ENCODE results near the gene ZNF787. TPM values are rescaled to one million over a fixed set of nuclear protein-coding genes. Genes with fewer than 3 reads are reported as not detected.
"Not testable (repeated sequence)": the region's sequence is repeated elsewhere in the genome, so short reads cannot be mapped to it uniquely, and the experiment has no call there.

ZNF787 gene
- total and polyA plus RNA-seq, 4 experiments from 2014 or later: 0.67 to 34.1 (median 16.3) TPM

- Mint-ChIP-seq H3K27ac (no peak overlapping the region), H3K4me3 (no peak overlapping the region), H3K36me3 (peaks cover 9 to 28% of the 10 kb centered on the region in 2 donors), H3K4me1 (peaks cover 0 to 6% (median 1%) of the 10 kb centered on the region in 4 donors), H3K9me3 (no peaks in the 10 kb centered on the region), H3K27me3 (no peaks in the 10 kb centered on the region)
- Histone ChIP-seq H3K27me3 (ENCODE audit: insufficient read depth, low read length) (no peaks in the 10 kb centered on the region), H3K4me1 (ENCODE audit: insufficient read depth, low read length) (no peaks in the 10 kb centered on the region), H3K36me3 (ENCODE audit: insufficient read depth, low read length) (peaks cover 17% of the 10 kb centered on the region), H3K4me3 (ENCODE audit: low read length in 2 of 2) (no peak overlapping the region), H3K9me3 (ENCODE audit: control insufficient read depth in 1 of 2, low read length in 2 of 2) (no peaks in the 10 kb centered on the region), H3K27ac (ENCODE audit: low read depth, low read length) (no peak overlapping the region)
- ChIA-PET POLR2A (ENCODE audit: partially characterized antibody) (no interaction called here), CTCF (ENCODE audit: partially characterized antibody) (no interaction called here)
- intact Hi-C loops (cut with micrococcal nuclease): no loop called here
- no peak for DNase-seq
Observed at GRCh38 chr19:56099638-56100539, 21.2 kb downstream of the ZNF787 start.

- Mint-ChIP-seq H3K27me3 (no peaks in the 10 kb centered on the region), H3K4me1 (peaks cover 0 to 3% (median 1%) of the 10 kb centered on the region in 4 donors), H3K36me3 (peaks cover 12 to 31% of the 10 kb centered on the region in 2 donors), H3K9me3 (no peaks in the 10 kb centered on the region), H3K27ac (no peak overlapping the region), H3K4me3 (no peak overlapping the region)
- Histone ChIP-seq H3K27me3 (ENCODE audit: insufficient read depth, low read length) (no peaks in the 10 kb centered on the region), H3K27ac (ENCODE audit: low read depth, low read length) (no peak overlapping the region), H3K9me3 (ENCODE audit: control insufficient read depth in 1 of 2, low read length in 2 of 2) (no peaks in the 10 kb centered on the region), H3K36me3 (ENCODE audit: insufficient read depth, low read length) (peaks cover 17% of the 10 kb centered on the region), H3K4me1 (ENCODE audit: insufficient read depth, low read length) (no peaks in the 10 kb centered on the region), H3K4me3 (ENCODE audit: low read length in 2 of 2) (no peak overlapping the region)
- CTCF ChIA-PET (ENCODE audit: partially characterized antibody): no interaction called here
- intact Hi-C loops (cut with micrococcal nuclease): no loop called here
- no peak for DNase-seq
- POLR2A ChIA-PET (ENCODE audit: partially characterized antibody): no interaction called here
Observed at GRCh38 chr19:56098731-56099568, 22.1 kb downstream of the ZNF787 start.

- H3K9me3 ChIP-seq (ENCODE audit: control insufficient read depth in 1 of 2, low read length in 2 of 2); CTCF ChIA-PET (ENCODE audit: partially characterized antibody); H3K27ac Mint-ChIP-seq; H3K4me1 Mint-ChIP-seq; H3K4me3 ChIP-seq (ENCODE audit: low read length in 2 of 2); H3K9me3 Mint-ChIP-seq; DNase-seq; POLR2A ChIA-PET (ENCODE audit: partially characterized antibody); intact Hi-C loops (cut with micrococcal nuclease); H3K27ac ChIP-seq (ENCODE audit: low read depth, low read length); H3K27me3 Mint-ChIP-seq; H3K27me3 ChIP-seq (ENCODE audit: insufficient read depth, low read length); H3K4me1 ChIP-seq (ENCODE audit: insufficient read depth, low read length); H3K4me3 Mint-ChIP-seq: not testable (repeated sequence)
- peaks cover 17% of the 10 kb centered on the region for H3K36me3 ChIP-seq (ENCODE audit: insufficient read depth, low read length)
- peaks cover 12 to 32% of the 10 kb centered on the region in 2 donors for H3K36me3 Mint-ChIP-seq
Observed at GRCh38 chr19:56098237-56098636, 22.9 kb downstream of the ZNF787 start.

- H3K36me3 ChIP-seq (ENCODE audit: insufficient read depth, low read length): peaks cover 16% of the 10 kb centered on the region
- POLR2A ChIA-PET (ENCODE audit: partially characterized antibody): no interaction called here
- H3K27ac Mint-ChIP-seq: no peak overlapping the region
- CTCF ChIA-PET (ENCODE audit: partially characterized antibody): no interaction called here
- no peak overlapping the region for H3K4me3 Mint-ChIP-seq
- intact Hi-C loops (cut with micrococcal nuclease): no loop called here
- peaks cover 2 to 7% (median 5%) of the 10 kb centered on the region in 4 donors for H3K4me1 Mint-ChIP-seq
- H3K9me3 ChIP-seq (ENCODE audit: control insufficient read depth in 1 of 2, low read length in 2 of 2): no peaks in the 10 kb centered on the region
- H3K4me1 ChIP-seq (ENCODE audit: insufficient read depth, low read length): no peaks in the 10 kb centered on the region
- peaks cover 14 to 35% of the 10 kb centered on the region in 2 donors for H3K36me3 Mint-ChIP-seq
- no peaks in the 10 kb centered on the region for H3K9me3 Mint-ChIP-seq
- H3K27ac ChIP-seq (ENCODE audit: low read depth, low read length): no peak overlapping the region
- DNase-seq: no peak
- no peak overlapping the region for H3K4me3 ChIP-seq (ENCODE audit: low read length in 2 of 2)
- no peaks in the 10 kb centered on the region for H3K27me3 Mint-ChIP-seq
- H3K27me3 ChIP-seq (ENCODE audit: insufficient read depth, low read length): no peaks in the 10 kb centered on the region
Observed at GRCh38 chr19:56097776-56098175, 23.3 kb downstream of the ZNF787 start.

- no peak overlapping the region for H3K27ac ChIP-seq (ENCODE audit: low read depth, low read length)
- Mint-ChIP-seq H3K27me3 (no peaks in the 10 kb centered on the region), H3K9me3 (no peaks in the 10 kb centered on the region), H3K27ac (no peak overlapping the region), H3K4me1 (peaks cover 3 to 8% (median 7%) of the 10 kb centered on the region in 4 donors), H3K4me3 (no peak overlapping the region), H3K36me3 (peaks cover 17 to 34% of the 10 kb centered on the region in 2 donors)
- CTCF ChIA-PET (ENCODE audit: partially characterized antibody): no interaction called here
- no peaks in the 10 kb centered on the region for H3K4me1 ChIP-seq (ENCODE audit: insufficient read depth, low read length)
- no peak overlapping the region for H3K4me3 ChIP-seq (ENCODE audit: low read length in 2 of 2)
- H3K9me3 ChIP-seq (ENCODE audit: control insufficient read depth in 1 of 2, low read length in 2 of 2): no peaks in the 10 kb centered on the region
- intact Hi-C loops (cut with micrococcal nuclease): no loop called here
- DNase-seq: no peak
- peaks cover 11% of the 10 kb centered on the region for H3K36me3 ChIP-seq (ENCODE audit: insufficient read depth, low read length)
- no peaks in the 10 kb centered on the region for H3K27me3 ChIP-seq (ENCODE audit: insufficient read depth, low read length)
- POLR2A ChIA-PET (ENCODE audit: partially characterized antibody): no interaction called here
Observed at GRCh38 chr19:56097306-56097705, 23.8 kb downstream of the ZNF787 start.

- POLR2A ChIA-PET (ENCODE audit: partially characterized antibody): no interaction called here
- intact Hi-C loops (cut with micrococcal nuclease): no loop called here
- Histone ChIP-seq H3K9me3 (ENCODE audit: control insufficient read depth in 1 of 2, low read length in 2 of 2) (no peaks in the 10 kb centered on the region), H3K27ac (ENCODE audit: low read depth, low read length) (no peak overlapping the region), H3K4me1 (ENCODE audit: insufficient read depth, low read length) (no peaks in the 10 kb centered on the region), H3K27me3 (ENCODE audit: insufficient read depth, low read length) (no peaks in the 10 kb centered on the region), H3K4me3 (ENCODE audit: low read length in 2 of 2) (no peak overlapping the region), H3K36me3 (ENCODE audit: insufficient read depth, low read length) (peaks cover 6% of the 10 kb centered on the region)
- no peaks in the 10 kb centered on the region for H3K9me3 Mint-ChIP-seq
- H3K4me3 Mint-ChIP-seq: no peak overlapping the region
- CTCF ChIA-PET (ENCODE audit: partially characterized antibody): no interaction called here
- H3K4me1 Mint-ChIP-seq: peaks cover 3 to 10% (median 8%) of the 10 kb centered on the region in 4 donors
- DNase-seq: no peak
- H3K27ac Mint-ChIP-seq: no peak overlapping the region
- peaks cover 17 to 29% of the 10 kb centered on the region in 2 donors for H3K36me3 Mint-ChIP-seq
- no peaks in the 10 kb centered on the region for H3K27me3 Mint-ChIP-seq
Observed at GRCh38 chr19:56096665-56097064, 24.4 kb downstream of the ZNF787 start.

- no peaks in the 10 kb centered on the region for H3K36me3 ChIP-seq (ENCODE audit: insufficient read depth, low read length)
- CTCF ChIA-PET (ENCODE audit: partially characterized antibody): no interaction called here
- POLR2A ChIA-PET (ENCODE audit: partially characterized antibody): no interaction called here
- Mint-ChIP-seq H3K27ac (no peak overlapping the region), H3K27me3 (no peaks in the 10 kb centered on the region), H3K9me3 (no peaks in the 10 kb centered on the region), H3K4me1 (peaks cover 3 to 20% (median 16%) of the 10 kb centered on the region in 4 donors), H3K4me3 (no peak overlapping the region), H3K36me3 (peaks cover 29 to 34% of the 10 kb centered on the region in 2 donors)
- H3K27ac ChIP-seq (ENCODE audit: low read depth, low read length): no peak overlapping the region
- H3K27me3 ChIP-seq (ENCODE audit: insufficient read depth, low read length): no peaks in the 10 kb centered on the region
- DNase-seq: no peak
- no peaks in the 10 kb centered on the region for H3K9me3 ChIP-seq (ENCODE audit: control insufficient read depth in 1 of 2, low read length in 2 of 2)
- H3K4me3 ChIP-seq (ENCODE audit: low read length in 2 of 2): no peak overlapping the region
- intact Hi-C loops (cut with micrococcal nuclease): no loop called here
- H3K4me1 ChIP-seq (ENCODE audit: insufficient read depth, low read length): peaks cover 5% of the 10 kb centered on the region
Observed at GRCh38 chr19:56094449-56094848, 26.6 kb downstream of the ZNF787 start.
